ENCODE measurements around the gene FAM20C.

Gene FAM20C

GRCh38 chr7:272108-272615 lies 79.8 kb downstream of the FAM20C start:
- no peak overlapping the region for H3K9ac ChIP-seq (ENCODE audit: low read depth in 1 of 2, low read length in 2 of 2)
- peaks cover 0 to 20% of the 10 kb centered on the region in 2 donors for H3K9me3 ChIP-seq (ENCODE audit: control insufficient read depth in 1 of 2, low read length in 2 of 2)
- H3K27me3 ChIP-seq (ENCODE audit: control insufficient read depth in 1 of 2, insufficient read depth in 2 of 2, low read length in 2 of 2), result no peaks in the 10 kb centered on the region
- no peak overlapping the region for H3K4me3 ChIP-seq (ENCODE audit: low read depth in 1 of 2, low read length in 2 of 2)
- H3K36me3 ChIP-seq (ENCODE audit: control insufficient read depth in 1 of 2, insufficient read depth in 2 of 2, low read length in 2 of 2), result no peaks in the 10 kb centered on the region
- no peak overlapping the region for H3K27ac ChIP-seq (ENCODE audit: low read depth, low read length)
- no peaks in the 10 kb centered on the region for H3K4me1 ChIP-seq (ENCODE audit: control insufficient read depth in 1 of 2, insufficient read depth in 2 of 2, low read length in 2 of 2)

- Histone ChIP-seq H3K4me1 (ENCODE audit: control insufficient read depth in 1 of 2, insufficient read depth in 2 of 2, low read length in 2 of 2) (no peaks in the 10 kb centered on the region), H3K27ac (ENCODE audit: low read depth, low read length) (no peak overlapping the region), H3K36me3 (ENCODE audit: control insufficient read depth in 1 of 2, insufficient read depth in 2 of 2, low read length in 2 of 2) (no peaks in the 10 kb centered on the region), H3K9me3 (ENCODE audit: control insufficient read depth in 1 of 2, low read length in 2 of 2) (peaks cover 0 to 20% of the 10 kb centered on the region in 2 donors), H3K9ac (ENCODE audit: low read depth in 1 of 2, low read length in 2 of 2) (no peak overlapping the region), H3K4me3 (ENCODE audit: low read depth in 1 of 2, low read length in 2 of 2) (no peak overlapping the region), H3K27me3 (ENCODE audit: control insufficient read depth in 1 of 2, insufficient read depth in 2 of 2, low read length in 2 of 2) (no peaks in the 10 kb centered on the region)
Measured at GRCh38 chr7:272631-273030, 80.3 kb downstream of the FAM20C start.

- Histone ChIP-seq H3K27me3 (ENCODE audit: control insufficient read depth in 1 of 2, insufficient read depth in 2 of 2, low read length in 2 of 2) (no peaks in the 10 kb centered on the region), H3K27ac (ENCODE audit: low read depth, low read length) (no peak overlapping the region), H3K4me3 (ENCODE audit: low read depth in 1 of 2, low read length in 2 of 2) (no peak overlapping the region), H3K4me1 (ENCODE audit: control insufficient read depth in 1 of 2, insufficient read depth in 2 of 2, low read length in 2 of 2) (no peaks in the 10 kb centered on the region), H3K9me3 (ENCODE audit: control insufficient read depth in 1 of 2, low read length in 2 of 2) (peaks cover 0 to 20% of the 10 kb centered on the region in 2 donors), H3K36me3 (ENCODE audit: control insufficient read depth in 1 of 2, insufficient read depth in 2 of 2, low read length in 2 of 2) (no peaks in the 10 kb centered on the region), H3K9ac (ENCODE audit: low read depth in 1 of 2, low read length in 2 of 2) (no peak overlapping the region)
Measured at GRCh38 chr7:273327-273726, 81.0 kb downstream of the FAM20C start.

GRCh38 chr7:274266-274665 lies 81.9 kb downstream of the FAM20C start:
- no peak overlapping the region for H3K9ac ChIP-seq (ENCODE audit: low read depth in 1 of 2, low read length in 2 of 2)
- H3K27ac ChIP-seq (ENCODE audit: low read depth, low read length), result no peak overlapping the region
- H3K4me1 ChIP-seq (ENCODE audit: control insufficient read depth in 1 of 2, insufficient read depth in 2 of 2, low read length in 2 of 2), result no peaks in the 10 kb centered on the region
- H3K36me3 ChIP-seq (ENCODE audit: control insufficient read depth in 1 of 2, insufficient read depth in 2 of 2, low read length in 2 of 2), result no peaks in the 10 kb centered on the region
- H3K4me3 ChIP-seq (ENCODE audit: low read depth in 1 of 2, low read length in 2 of 2), result no peak overlapping the region
- peaks cover 0 to 20% of the 10 kb centered on the region in 2 donors for H3K9me3 ChIP-seq (ENCODE audit: control insufficient read depth in 1 of 2, low read length in 2 of 2)
- H3K27me3 ChIP-seq (ENCODE audit: control insufficient read depth in 1 of 2, insufficient read depth in 2 of 2, low read length in 2 of 2), result no peaks in the 10 kb centered on the region

- peaks cover 0 to 20% of the 10 kb centered on the region in 2 donors for H3K9me3 ChIP-seq (ENCODE audit: control insufficient read depth in 1 of 2, low read length in 2 of 2)
- no peak overlapping the region for H3K27ac ChIP-seq (ENCODE audit: low read depth, low read length)
Measured at GRCh38 chr7:276230-276835, 84.0 kb downstream of the FAM20C start.

GRCh38 chr7:277228-277627 lies 84.9 kb downstream of the FAM20C start:
- Histone ChIP-seq H3K4me1 (ENCODE audit: control insufficient read depth in 1 of 2, insufficient read depth in 2 of 2, low read length in 2 of 2) (no peaks in the 10 kb centered on the region), H3K36me3 (ENCODE audit: control insufficient read depth in 1 of 2, insufficient read depth in 2 of 2, low read length in 2 of 2) (no peaks in the 10 kb centered on the region), H3K9me3 (ENCODE audit: control insufficient read depth in 1 of 2, low read length in 2 of 2) (peaks cover 0 to 20% of the 10 kb centered on the region in 2 donors), H3K4me3 (ENCODE audit: low read depth in 1 of 2, low read length in 2 of 2) (no peak overlapping the region), H3K27ac (ENCODE audit: low read depth, low read length) (no peak overlapping the region), H3K27me3 (ENCODE audit: control insufficient read depth in 1 of 2, insufficient read depth in 2 of 2, low read length in 2 of 2) (no peaks in the 10 kb centered on the region), H3K9ac (ENCODE audit: low read depth in 1 of 2, low read length in 2 of 2) (no peak overlapping the region)

More at GRCh38 chr7:276230-276835, 84.0 kb downstream of the FAM20C start:
- Histone ChIP-seq H3K4me3 (ENCODE audit: low read depth in 1 of 2, low read length in 2 of 2) (no peak overlapping the region), H3K9ac (ENCODE audit: low read depth in 1 of 2, low read length in 2 of 2) (no peak overlapping the region), H3K27me3 (ENCODE audit: control insufficient read depth in 1 of 2, insufficient read depth in 2 of 2, low read length in 2 of 2) (no peaks in the 10 kb centered on the region), H3K36me3 (ENCODE audit: control insufficient read depth in 1 of 2, insufficient read depth in 2 of 2, low read length in 2 of 2) (no peaks in the 10 kb centered on the region), H3K4me1 (ENCODE audit: control insufficient read depth in 1 of 2, insufficient read depth in 2 of 2, low read length in 2 of 2) (no peaks in the 10 kb centered on the region)

- peaks cover 0 to 14% of the 10 kb centered on the region in 2 donors for H3K9me3 ChIP-seq (ENCODE audit: control insufficient read depth in 1 of 2, low read length in 2 of 2)
- no peak overlapping the region for H3K27ac ChIP-seq (ENCODE audit: low read depth, low read length)
- H3K4me3 ChIP-seq (ENCODE audit: low read depth in 1 of 2, low read length in 2 of 2), result no peak overlapping the region
- H3K4me1 ChIP-seq (ENCODE audit: control insufficient read depth in 1 of 2, insufficient read depth in 2 of 2, low read length in 2 of 2), result no peaks in the 10 kb centered on the region
- no peaks in the 10 kb centered on the region for H3K27me3 ChIP-seq (ENCODE audit: control insufficient read depth in 1 of 2, insufficient read depth in 2 of 2, low read length in 2 of 2)
- H3K36me3 ChIP-seq (ENCODE audit: control insufficient read depth in 1 of 2, insufficient read depth in 2 of 2, low read length in 2 of 2), result no peaks in the 10 kb centered on the region
- no peak overlapping the region for H3K9ac ChIP-seq (ENCODE audit: low read depth in 1 of 2, low read length in 2 of 2)
Measured at GRCh38 chr7:278081-278480, 85.7 kb downstream of the FAM20C start.

- no peak overlapping the region for H3K27ac ChIP-seq (ENCODE audit: low read depth, low read length)
- peaks cover 4% of the 10 kb centered on the region in 2 donors for H3K4me1 ChIP-seq (ENCODE audit: control insufficient read depth in 1 of 2, insufficient read depth in 2 of 2, low read length in 2 of 2)
- H3K4me3 ChIP-seq (ENCODE audit: low read depth in 1 of 2, low read length in 2 of 2), result no peak overlapping the region
- H3K9me3 ChIP-seq (ENCODE audit: control insufficient read depth in 1 of 2, low read length in 2 of 2), result peaks cover 0 to 11% of the 10 kb centered on the region in 2 donors
- no peak overlapping the region for H3K9ac ChIP-seq (ENCODE audit: low read depth in 1 of 2, low read length in 2 of 2)
- H3K27me3 ChIP-seq (ENCODE audit: control insufficient read depth in 1 of 2, insufficient read depth in 2 of 2, low read length in 2 of 2), result no peaks in the 10 kb centered on the region
- no peaks in the 10 kb centered on the region for H3K36me3 ChIP-seq (ENCODE audit: control insufficient read depth in 1 of 2, insufficient read depth in 2 of 2, low read length in 2 of 2)
Measured at GRCh38 chr7:279821-280220, 87.5 kb downstream of the FAM20C start.

GRCh38 chr7:280461-280860 lies 88.1 kb downstream of the FAM20C start:
- Histone ChIP-seq H3K4me3 (ENCODE audit: low read depth in 1 of 2, low read length in 2 of 2) (no peak overlapping the region), H3K27me3 (ENCODE audit: control insufficient read depth in 1 of 2, insufficient read depth in 2 of 2, low read length in 2 of 2) (no peaks in the 10 kb centered on the region), H3K27ac (ENCODE audit: low read depth, low read length) (no peak overlapping the region), H3K9ac (ENCODE audit: low read depth in 1 of 2, low read length in 2 of 2) (no peak overlapping the region), H3K36me3 (ENCODE audit: control insufficient read depth in 1 of 2, insufficient read depth in 2 of 2, low read length in 2 of 2) (no peaks in the 10 kb centered on the region), H3K4me1 (ENCODE audit: control insufficient read depth in 1 of 2, insufficient read depth in 2 of 2, low read length in 2 of 2) (peaks cover 9 to 11% of the 10 kb centered on the region in 2 donors), H3K9me3 (ENCODE audit: control insufficient read depth in 1 of 2, low read length in 2 of 2) (peaks cover 0 to 11% of the 10 kb centered on the region in 2 donors)

- Histone ChIP-seq H3K4me1 (ENCODE audit: control insufficient read depth in 1 of 2, insufficient read depth in 2 of 2, low read length in 2 of 2) (peaks cover 12 to 16% of the 10 kb centered on the region in 2 donors), H3K27ac (ENCODE audit: low read depth, low read length) (no peak overlapping the region), H3K36me3 (ENCODE audit: control insufficient read depth in 1 of 2, insufficient read depth in 2 of 2, low read length in 2 of 2) (no peaks in the 10 kb centered on the region), H3K27me3 (ENCODE audit: control insufficient read depth in 1 of 2, insufficient read depth in 2 of 2, low read length in 2 of 2) (peaks cover 0 to 3% of the 10 kb centered on the region in 2 donors), H3K4me3 (ENCODE audit: low read depth in 1 of 2, low read length in 2 of 2) (no peak overlapping the region), H3K9me3 (ENCODE audit: control insufficient read depth in 1 of 2, low read length in 2 of 2) (peaks cover 0 to 4% of the 10 kb centered on the region in 2 donors), H3K9ac (ENCODE audit: low read depth in 1 of 2, low read length in 2 of 2) (no peak overlapping the region)
Measured at GRCh38 chr7:281637-282036, 89.3 kb downstream of the FAM20C start.
